GM19452 (cell line): ENCODE results near the gene ANKRD66.
"Not testable (repeated sequence)": the region's sequence is repeated elsewhere in the genome, so short reads cannot be mapped to it uniquely, and the experiment has no call there.

Experiments used
- ATAC-seq: cut with Tn5 transposase; IDR thresholded peaks from one replicate; pipeline ENCODE4 v1.9.1; 2021; ENCODE audit not compliant: unreplicated experiment

The ANKRD66 gene

DNA sequence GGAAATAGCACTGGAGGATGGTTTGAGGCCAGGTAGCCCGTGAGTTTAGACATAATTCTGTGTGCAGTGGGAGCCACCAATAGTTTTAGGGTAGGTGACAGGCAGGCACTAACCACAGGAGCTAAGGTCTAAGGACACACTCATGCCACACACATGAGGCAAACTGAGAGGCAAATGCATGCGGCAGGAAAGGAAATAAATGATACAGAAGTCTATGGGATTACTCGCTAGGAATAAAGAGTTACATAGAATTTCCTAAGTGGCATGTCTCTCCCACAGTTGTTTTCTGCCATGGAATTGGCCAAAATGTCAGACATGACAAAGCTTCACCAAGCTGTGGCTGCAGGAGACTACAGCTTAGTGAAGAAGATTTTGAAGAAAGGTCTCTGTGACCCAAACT, 4.9 kb downstream of the ANKRD66 start:
- no peak for ATAC-seq

DNA sequence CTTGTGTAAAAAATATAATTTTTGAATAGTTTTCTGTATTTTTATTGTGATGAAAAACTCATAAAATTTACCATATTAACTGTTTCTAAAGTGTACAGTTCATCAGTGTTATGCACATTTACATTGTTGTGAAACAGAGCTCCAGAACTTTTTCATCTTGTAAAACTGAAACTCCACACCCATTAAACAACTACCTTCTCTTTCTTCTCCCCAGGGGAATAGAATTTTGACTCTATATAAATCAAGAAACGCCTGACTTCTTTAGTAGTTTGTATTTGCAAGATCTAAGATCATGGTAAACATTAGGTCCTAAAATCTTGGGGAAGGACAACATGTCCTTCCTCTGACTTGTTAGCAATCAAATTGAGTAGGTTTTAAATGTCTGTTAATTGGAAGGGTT, 9.1 kb downstream of the ANKRD66 start:
- ATAC-seq: no peak

DNA sequence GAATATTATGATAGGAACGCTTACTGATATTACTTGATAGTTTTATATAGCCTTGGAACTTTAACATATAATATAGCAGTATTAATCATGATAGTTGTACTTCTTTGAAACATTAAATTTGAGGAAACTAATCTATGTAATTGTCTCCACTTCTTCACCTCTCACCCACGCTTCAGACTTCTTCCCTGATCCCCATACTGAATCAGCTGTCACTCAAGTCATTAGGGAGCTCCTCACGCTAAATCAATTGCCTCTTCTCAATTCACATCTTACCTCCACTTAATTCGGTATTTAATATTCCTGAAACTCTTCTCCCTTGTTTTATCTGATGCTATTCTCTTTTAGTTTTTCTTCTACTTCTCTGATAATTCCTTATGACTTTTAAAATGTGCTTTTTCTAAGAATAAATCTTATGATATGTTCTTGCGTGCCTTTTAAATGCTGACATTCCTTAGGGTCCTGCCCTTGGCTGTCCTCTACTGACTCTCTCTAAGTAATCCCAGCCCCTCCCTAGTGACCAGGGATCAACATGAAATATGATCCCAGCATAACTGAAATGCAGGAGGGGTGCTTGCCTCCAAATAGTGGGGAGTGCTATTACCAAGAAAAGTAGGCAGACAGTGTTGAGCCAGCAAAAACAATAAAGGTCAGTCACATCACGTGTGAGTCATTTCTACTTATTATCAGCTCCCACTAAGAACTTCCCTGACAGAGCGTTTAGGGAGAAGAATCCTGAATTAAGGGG, 9.9 kb downstream of the ANKRD66 start:
- no peak for ATAC-seq

DNA sequence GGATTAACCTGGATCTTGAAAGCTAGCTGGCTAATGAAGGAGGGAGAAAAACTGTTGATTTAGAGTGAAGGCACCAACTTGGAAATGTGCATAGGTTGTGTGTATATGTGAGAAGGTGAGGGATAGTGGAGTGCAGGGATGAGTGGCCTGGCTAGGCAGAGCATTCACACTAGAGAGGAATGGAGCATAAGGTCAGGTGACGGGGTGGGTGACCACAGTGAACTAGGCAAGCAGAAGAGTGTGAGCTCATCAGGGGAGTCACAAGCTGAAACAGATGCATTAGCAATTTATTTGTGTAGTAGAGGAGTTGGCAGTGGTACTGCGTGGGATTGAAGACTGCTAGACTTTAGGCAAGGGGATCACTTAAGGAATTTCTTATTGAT, 10.5 kb downstream of the ANKRD66 start:
- ATAC-seq: no peak

DNA sequence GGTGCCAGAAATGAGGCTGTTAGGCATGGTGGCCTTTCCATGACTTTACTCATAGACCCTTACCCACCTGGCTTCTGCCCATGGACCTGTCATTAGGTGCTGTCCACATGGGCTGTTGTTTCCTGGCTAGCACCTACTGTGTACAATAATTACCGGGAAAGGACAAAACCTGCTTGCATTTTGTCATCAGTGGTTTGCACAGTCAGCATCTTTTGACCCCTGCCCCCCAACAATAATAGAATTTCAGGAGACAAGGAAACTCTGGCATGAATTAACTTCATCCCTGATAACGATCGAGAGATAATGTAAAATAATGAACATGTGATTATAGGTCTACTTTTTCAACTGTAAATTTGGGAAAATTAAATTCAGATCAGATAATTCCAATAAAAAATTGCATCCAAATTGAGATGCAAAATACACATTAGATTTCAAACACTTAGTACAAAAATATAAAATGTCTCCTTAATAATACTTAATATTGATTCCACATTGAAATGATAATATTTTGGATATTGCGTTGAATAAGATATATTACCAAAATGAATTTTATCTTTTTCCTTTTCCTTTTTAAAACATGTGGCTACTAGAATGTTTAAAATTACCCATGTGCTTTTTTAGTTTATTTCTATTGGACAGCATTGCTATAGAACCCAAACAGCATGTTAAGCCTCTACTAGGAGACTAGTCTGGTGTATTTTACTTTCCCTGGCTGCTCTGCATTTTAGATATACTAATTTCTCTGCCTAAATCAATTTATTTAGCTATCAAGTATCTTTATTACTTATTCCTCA, 12.4 kb downstream of the ANKRD66 start:
- ATAC-seq: no peak

DNA sequence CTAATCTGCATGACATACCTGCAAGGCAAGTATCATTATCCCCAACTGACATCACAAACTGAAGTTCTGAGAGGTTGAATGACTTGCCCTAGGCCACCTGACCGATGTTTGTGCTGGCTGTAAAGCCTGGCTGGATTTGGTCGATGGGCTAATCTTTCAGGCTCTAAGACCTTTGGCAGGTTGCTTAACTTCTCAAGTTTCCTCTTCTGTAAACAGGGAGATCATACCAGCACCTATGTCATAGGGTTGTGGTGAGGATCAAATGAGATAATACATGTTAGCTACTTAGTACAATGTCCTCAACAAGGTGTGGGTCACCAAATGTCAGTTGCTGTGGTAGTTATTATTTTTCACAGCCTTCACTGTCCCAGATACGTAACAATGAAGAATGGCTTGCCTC, 14.2 kb downstream of the ANKRD66 start:
- ATAC-seq: no peak

DNA sequence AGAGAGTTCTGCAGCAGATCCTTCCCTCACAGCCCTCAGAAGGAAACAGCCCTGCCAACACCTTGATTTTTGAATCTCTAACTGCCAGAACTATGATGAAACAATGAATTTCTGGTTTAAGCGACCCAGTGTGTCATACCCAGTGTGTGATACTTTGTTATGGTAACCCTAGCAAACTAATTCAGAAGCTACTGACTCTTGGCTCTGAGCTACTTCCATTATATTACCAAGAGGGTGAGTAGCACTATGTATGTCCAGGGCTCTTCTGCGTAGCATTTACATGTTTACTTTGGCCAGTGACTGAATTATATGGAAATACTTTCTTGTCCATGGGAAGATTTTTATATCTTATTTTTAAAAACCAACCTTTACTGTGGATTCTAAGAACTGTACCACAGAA, 16.7 kb downstream of the ANKRD66 start:
- no peak for ATAC-seq

DNA sequence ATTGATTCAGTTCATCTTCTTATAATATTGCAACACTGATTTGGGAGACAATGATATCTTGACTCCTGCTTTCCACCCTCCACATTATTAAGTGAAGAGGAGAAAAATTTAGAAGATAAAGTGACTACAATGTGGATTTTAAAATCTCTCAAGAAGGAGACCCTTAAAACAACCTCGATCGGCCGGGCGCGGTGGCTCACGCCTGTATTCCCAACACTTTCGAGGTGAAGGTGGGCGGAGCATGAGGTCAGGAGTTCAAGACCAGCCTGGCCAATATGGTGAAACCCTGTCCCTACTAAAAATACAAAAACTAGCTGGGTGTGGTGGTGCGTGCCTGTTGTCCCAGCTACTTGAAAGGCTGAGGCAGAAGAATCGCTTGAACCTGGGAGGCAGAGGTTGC, 17.5 kb downstream of the ANKRD66 start:
- not testable (repeated sequence) for ATAC-seq

DNA sequence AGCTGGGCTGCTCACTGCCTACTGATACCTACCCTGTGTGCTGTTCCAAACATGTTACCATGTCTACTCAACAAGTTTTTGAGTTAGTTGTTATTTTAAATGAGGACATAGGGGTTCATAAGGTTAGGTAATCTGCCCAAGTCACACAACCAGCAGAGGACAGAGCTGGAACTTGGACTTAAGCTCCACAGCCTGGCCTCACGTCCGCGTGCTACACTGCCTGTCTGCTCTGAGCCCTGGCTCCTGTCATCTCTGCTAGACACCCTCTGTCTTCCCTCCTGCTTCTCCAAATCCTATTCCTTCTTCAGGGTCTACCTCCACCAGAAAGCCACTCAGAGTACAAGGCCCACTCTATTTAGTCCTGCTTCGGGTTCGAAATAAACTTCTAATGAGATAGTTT, 18.2 kb downstream of the ANKRD66 start:
- ATAC-seq: no peak

DNA sequence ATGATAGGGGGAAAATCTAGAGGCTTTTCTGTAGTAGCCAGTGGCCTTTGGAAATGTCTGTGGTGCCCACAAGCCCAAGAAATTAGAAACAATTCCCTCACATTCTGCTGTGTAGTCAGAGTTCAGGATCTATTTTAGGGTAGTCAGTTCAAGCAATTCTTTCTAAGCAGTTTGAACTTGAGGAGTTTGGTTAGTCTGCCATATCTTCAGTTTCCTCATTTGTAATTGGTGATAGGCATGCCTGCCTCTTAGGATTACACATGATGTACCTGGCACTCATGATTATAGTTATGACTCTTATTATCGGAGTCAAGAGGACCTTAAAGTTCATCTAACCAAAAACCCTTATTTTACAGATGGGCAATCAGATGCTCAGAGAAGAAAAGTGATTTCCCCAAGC, 25.3 kb downstream of the ANKRD66 start:
- ATAC-seq: no peak

DNA sequence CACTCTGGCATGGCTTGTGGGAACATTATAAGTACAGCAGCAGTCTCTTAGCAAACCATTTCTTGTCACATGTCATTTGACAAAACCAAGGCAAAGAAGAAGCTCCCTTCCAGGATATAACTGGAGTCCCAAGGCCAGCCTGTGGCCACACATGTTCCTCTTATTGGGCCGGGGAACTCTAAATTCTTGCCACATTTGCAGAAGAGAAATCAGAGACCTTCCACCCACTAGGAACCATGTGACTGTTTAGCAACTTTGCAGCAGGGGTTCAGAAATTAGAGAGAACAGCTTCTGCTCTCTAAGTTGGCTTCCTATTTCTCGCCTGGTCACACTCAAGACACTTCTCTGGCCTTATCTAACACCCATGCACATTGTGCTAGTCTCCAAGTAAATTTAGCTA, 26.0 kb downstream of the ANKRD66 start:
- no peak for ATAC-seq

DNA sequence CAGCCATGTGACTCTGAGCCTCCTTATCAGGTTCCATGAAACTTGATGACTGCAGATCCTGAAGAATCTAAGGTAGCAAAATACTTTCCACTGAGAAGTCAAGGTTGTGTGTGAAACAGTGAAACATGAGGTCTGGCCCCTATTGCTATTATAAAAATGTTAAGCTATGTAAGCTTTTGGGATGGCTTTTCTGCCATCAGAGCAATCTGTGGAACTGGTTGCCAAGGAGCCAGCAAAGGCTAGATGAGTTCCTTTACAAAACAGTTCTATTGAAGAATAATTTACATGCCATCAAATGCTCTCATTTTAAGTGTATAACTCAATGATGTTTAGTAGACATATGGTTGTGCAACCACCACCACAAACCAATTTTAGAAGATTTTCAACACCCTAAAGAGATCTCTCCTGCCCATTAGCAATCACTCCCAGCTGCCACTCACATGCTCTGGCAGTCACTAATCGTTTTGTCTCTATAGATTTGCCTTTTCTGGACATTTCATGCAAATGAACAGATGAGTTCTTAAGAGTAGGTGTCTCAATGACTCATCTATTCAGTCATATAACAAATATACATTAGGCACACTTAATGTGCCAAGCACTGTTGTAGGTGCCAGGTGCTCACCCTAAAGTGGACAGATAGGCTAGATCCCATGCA, 26.6 kb downstream of the ANKRD66 start:
- ATAC-seq: no peak

DNA sequence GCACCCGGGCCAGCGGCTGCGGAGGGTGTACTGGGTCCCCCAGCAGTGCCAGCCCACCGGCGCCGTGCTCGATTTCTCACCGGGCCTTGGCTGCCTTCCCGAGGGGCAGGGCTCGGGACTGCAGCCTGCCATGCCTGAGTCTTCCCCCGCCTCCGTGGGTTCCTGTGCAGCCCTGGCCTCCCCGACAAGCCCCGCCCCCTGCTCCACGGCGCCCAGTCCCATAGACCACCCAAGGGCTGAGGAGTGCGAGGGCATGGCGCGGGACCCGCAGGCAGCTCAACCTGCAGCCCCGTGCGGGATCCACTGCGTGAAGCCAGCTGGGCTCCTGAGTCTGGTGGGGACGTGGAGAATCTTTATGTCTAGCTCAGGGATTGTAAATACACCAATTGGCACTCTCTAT, 28.0 kb downstream of the ANKRD66 start:
- not testable (repeated sequence) for ATAC-seq

DNA sequence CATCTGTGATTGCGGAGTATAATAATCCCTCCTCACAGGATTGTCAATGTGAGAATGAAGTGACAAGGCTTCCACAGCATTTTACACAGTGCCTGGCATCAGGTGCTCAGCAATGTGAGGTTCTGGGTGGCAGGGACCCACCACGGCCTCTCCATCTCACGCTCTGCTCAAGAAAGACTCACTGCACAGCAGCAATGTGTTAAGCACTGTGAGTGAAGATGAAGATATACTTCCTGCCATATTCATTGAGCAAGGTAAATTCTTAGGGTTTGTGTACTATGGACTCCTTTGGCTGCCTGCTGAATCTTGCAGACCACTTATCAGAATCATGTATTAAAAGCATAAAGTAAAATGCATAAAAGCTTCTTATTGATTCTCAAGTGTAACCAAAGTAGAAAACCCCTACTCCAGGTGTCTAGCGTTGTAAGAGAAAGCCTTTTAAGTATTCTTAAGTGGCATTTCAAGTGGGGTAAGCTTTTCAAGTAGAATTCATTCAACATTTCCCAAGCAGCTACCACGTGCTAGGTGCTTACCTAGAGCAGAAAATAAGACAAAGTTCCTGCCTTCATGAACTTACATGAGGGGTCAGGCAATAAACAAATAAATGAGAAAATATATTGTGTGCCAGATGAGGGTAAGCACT, 29.5 kb downstream of the ANKRD66 start:
- no peak for ATAC-seq

DNA sequence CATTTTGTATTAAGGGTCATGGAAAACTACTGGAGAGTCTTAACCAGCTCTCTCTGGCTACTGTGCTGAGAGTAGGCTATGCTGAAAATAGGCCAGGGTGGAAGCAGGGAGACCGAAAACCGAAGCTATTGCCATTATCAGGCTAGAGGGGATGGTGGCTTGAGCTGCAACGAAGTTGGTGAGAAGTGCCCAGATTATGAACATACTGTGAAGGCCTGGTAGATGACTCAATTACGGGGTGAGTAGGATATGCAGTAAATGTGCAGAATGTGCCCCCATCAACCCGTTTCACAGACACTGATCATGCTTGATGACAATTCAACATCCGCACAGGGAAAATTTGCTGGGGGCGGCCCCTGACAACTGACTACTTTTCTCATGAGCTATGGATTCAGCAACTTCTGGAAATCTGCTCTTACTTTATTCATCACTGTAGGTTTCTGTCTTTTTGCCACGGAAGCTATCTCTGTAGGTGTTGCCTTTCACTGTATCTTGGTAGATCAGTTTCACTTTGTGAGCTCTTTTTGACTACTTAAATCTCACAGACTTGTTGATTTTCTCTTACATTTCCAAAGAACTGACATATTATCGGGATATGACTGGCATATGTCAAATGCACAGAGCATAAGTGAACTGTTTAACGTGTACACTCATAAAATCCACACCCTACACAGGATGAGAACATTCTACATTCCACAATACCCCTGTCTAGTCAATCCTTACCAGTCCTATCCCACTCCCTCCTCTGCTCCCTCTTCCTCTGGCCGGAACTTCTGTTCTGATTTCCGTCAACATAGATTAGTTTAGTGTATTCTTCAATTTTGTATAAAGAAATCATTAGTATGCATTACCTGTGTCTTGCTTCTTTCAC, 31.0 kb downstream of the ANKRD66 start:
- no peak for ATAC-seq

DNA sequence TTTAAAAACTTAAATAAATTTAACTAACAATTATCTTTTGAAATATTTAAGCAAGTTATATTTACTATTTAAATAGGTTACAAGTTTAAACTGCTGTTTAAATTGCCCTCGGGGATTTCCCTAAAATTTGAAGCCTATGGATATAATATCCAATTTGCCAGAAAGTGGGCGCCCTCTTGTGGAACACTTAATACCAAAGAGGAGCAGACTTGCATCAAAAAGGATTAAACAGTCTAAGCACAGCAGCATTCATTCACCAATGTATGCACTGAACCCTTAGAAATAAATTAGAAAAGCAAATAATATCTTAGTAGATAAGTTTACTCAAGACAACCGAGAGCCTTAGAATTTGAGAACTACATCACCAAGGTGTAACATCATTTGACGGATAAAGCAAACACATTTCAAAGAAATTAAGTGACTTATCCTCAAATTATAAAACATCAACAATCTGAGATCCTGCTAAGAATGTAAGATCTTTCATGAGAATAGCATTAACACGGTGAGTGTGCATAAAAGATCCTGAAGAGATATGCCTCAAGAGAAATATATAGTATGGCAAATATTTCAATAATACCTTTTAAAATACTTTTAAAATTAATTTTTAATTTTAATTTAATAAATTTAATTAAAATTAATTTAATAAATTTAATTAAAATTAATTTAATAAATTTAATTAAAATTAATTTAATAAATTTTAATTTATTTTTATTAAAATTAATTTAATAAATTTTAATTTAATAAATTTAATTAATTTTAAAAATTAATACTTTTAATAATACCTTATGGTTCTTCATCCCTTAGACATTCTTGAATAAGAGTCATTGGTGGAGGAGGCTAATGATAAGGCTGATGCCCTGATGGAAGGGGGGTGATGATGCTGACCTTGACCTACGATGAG, 35.0 kb downstream of the ANKRD66 start:
- ATAC-seq: no peak

DNA sequence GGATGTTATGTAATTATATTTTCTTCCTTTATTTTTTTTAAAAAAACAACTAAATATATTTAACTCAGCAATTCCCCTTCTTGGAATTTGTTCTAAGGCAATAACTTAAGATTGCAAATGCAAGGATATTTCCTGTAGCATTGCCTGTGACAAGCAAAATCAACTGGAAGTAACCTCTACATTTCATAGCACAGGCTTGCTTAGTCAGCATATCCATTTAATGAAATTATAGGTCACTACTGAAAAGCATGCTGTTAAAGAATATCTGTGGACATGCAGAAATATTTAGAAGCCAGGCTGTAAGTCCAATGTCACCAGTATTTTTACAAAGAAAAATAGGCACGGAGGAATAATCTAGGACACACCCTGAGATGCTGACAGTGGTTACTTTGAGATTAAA, 37.8 kb downstream of the ANKRD66 start:
- no peak for ATAC-seq

DNA sequence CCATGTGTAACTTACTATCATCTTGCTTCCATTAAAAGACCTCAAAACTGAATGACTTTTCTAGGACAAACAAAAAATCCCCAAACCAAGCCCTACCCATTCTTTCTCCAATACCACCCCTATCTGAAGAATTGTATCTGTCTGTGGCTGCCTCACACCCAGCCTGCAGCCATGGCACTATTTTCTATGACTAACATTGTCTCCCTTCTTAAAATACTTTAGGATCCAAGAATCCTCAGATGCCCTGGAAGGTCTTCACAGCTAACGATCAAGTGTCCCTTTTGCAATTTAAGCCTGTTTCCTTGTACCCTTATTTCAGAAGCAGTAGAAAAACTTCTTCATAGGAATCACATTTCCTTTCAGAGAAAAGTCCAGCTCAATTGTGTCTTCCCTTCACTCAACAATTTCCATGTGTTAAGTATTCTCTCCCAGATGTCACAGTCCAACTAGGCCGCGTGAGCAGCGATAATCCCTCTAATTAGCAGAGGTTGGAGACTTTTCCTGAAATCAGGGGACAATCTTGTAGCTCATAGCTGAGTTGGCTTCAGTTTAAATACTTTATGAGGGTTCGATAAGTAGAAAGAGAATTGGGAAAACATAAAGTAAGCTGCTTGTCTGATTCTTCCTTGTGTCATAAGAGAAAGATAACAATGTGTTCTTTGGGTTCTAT, 41.3 kb downstream of the ANKRD66 start:
- no peak for ATAC-seq

DNA sequence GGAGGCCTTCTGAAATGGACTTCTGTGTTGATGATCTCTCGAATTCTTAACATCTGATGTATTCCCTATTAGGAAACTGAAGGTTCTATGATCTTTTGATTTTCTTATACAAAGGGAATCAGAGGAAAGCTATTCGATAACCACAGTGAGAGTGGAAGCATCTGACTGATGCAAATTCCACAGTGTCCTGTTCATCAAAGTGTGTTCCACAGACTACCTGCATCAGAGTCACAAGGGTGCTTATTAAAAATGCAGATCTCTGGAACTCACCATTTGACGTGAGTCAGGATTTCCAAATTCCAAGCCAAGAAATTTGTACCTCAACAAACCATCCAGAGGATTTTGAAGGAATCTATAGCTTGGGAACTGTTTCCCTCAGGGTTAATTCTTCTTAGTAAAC, 42.1 kb downstream of the ANKRD66 start:
- ATAC-seq: no peak
